Thyroid gland (tissue), 4 donors: Measurements from ENCODE around the gene LRP1.

Experiments
- POLR2A ChIP-seq, 2 donors: fragments of 450-650 bp; IDR thresholded peaks; one replicate each; pipeline ENCODE4 v1.6.1; 2017; ENCODE audit warnings: antibody characterized with exemption in 2 of 2, mild to moderate bottlenecking in 2 of 2, moderate library complexity in 1 of 2
- TF ChIP-seq, protein P1 (sequence below), 6 experiments: fragments of 200-600 bp in 3 of 6; fragments of 450-650 bp in 3 of 6; sonication (generic) in 3 of 6; IDR thresholded peaks; one replicate each; pipeline ENCODE4 v1.5.1; 2016 to 2019; ENCODE audit warnings: antibody characterized with exemption in 6 of 6, mild to moderate bottlenecking in 2 of 6, inconsistent platforms in 1 of 6, moderate library complexity in 1 of 6

DNA sequence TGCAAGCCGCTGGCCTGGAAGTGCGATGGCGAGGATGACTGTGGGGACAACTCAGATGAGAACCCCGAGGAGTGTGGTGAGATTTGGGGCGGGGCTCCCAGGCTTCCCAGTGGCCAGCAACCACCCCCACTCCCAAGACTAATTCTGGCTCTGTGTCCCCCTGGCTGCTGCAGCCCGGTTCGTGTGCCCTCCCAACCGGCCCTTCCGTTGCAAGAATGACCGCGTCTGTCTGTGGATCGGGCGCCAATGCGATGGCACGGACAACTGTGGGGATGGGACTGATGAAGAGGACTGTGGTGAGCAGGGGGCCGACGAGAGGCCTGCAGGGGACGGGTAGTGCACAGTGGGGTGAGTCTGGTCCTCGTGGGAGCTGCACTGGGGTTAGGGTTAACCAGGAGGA is 76.2 kb downstream of the LRP1 start:
- TF ChIP-seq, protein P1, sequence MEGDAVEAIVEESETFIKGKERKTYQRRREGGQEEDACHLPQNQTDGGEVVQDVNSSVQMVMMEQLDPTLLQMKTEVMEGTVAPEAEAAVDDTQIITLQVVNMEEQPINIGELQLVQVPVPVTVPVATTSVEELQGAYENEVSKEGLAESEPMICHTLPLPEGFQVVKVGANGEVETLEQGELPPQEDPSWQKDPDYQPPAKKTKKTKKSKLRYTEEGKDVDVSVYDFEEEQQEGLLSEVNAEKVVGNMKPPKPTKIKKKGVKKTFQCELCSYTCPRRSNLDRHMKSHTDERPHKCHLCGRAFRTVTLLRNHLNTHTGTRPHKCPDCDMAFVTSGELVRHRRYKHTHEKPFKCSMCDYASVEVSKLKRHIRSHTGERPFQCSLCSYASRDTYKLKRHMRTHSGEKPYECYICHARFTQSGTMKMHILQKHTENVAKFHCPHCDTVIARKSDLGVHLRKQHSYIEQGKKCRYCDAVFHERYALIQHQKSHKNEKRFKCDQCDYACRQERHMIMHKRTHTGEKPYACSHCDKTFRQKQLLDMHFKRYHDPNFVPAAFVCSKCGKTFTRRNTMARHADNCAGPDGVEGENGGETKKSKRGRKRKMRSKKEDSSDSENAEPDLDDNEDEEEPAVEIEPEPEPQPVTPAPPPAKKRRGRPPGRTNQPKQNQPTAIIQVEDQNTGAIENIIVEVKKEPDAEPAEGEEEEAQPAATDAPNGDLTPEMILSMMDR (IDR thresholded peaks at IDR 0.05): no peak
- TF ChIP-seq POLR2A (IDR thresholded peaks at IDR 0.05): no peak
